GM18502 (cell line): ENCODE data around the gene DPY19L3.
"Not testable (repeated sequence)": the region's sequence is repeated elsewhere in the genome, so short reads cannot be mapped to it uniquely, and the experiment has no call there.

Experiments
- ATAC-seq: cut with Tn5 transposase; IDR thresholded peaks from one replicate; pipeline ENCODE4 v1.9.1; 2021; ENCODE audit warnings: mild to moderate bottlenecking; ENCODE audit not compliant: unreplicated experiment, poor library complexity

DPY19L3 gene

DNA sequence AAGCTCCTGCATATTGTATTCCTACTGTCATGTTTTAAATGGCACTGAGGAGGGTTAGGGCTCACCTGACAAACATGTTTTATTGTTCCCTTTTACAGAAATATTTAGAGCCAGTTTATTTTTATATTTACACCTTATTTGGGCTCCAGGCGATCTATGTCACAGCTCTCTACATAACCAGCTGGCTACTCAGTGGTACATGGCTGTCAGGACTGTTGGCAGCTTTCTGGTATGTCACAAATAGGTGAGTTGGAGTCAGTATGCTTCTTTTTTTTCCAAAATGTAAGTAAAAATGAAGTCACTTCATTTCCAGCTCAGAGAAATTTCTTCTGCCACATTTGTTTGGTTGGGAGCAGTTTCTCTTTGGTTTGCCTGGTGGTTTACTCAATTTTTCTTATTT is 31.5 kb downstream of the DPY19L3 start:
- ATAC-seq, result no peak

DNA sequence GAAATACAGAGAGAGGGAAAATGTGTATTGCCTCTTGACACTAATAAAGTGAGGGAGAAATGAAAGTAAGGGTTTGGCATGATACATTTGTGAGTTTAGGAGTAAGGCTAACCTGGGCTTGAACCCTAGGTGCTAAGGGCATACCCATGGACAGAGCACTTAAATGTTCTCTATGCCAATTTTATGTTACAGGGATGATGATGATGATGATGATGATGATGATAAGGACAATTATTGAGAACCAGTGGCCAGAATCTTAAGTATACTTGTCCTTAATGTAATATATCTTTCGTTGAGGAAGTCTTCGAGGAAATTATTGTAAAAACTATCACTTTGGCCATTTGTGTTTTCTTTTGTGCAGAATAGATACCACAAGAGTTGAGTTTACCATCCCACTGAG is 33.2 kb downstream of the DPY19L3 start:
- no peak for ATAC-seq

DNA sequence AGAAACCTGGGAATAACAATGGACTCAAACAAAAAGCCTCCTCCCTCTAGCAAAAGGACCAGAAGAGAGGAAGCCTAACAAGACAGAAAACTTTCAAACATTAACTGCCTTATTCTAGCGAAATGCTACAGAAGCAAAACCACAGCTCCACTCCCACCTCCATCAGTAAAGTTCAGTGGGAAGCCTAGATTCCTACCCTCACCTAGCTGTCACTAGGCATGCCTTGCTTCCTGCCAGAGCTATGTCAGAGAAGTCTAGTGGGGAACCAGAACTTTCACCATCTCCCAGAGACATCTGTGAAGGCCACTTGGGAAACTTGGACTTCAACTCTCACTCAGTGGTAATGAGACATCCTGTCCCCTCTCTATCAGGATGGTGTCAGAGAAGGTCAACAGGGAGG is 37.1 kb downstream of the DPY19L3 start:
- no peak for ATAC-seq

DNA sequence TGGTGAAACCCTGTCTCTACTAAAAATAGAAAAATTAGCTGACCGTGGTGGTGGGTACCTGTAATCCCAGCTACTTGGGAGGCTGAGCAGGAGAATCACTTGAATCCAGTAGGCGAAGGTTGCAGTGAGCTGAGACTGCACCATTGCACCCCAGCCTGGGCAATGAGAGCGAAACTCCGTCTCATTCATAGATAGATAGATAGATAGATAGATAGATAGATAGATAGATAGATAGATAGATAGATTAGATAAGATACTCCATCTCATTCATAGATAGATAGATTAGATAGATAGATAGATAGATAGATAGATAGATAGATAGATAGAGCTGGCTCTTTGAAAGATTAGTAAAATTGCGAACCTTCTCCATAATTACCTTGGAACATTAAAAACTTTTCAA is 42.0 kb downstream of the DPY19L3 start:
- ATAC-seq, result not testable (repeated sequence)

DNA sequence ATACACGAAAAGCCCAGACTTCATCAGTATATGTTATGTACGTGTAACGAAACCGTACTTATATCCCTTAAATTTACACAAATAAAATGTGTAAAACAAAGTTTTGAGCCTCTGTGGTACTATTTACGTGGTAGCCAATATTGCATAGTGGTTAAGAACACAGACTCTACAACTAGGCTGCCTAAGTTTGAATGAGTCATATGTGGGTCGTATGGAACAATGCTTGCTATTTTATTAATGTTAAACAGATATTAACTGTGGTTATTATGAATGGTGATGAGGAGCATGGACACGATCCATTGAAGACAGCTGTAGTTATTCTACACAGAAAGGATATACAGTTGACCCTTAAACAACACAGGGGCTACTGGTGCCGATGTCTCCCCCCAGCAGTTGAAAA is 42.5 kb downstream of the DPY19L3 start:
- no peak for ATAC-seq

DNA sequence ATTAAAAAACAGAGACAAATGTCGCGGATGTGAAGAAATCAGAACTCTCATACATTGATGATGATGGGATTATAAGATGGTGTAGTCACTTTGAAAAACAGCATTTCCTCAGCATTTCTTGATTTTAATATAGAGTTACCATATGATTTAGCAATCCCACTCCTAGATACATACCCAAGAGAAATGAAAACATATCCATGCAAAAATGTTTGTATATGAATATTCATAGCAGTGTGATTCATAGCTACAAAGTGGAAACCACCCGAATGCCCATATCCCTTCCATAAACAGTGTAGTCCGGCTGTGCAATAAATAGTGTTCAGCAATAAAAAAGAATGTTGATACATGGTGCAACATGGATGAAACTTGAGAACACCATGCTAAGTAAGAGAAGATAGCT is 44.6 kb downstream of the DPY19L3 start:
- no peak for ATAC-seq

DNA sequence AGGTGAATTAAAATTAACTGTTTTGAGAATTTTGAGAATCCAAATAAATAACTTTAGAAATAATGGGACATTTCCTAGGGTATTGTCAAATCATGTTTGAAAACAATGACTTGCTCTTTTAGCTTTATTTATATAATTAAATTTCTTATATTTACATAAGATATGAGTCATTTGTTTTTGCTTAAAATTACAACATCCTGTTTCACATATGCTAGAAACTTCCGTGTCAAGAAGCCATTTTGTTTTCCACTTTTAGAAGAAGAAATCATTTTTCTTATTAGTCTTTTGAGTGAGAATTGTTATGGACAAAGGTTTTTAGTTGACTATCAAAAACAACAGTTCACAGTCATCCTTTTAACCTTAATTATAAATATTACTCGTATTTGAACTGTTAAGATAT is 48.2 kb downstream of the DPY19L3 start:
- ATAC-seq, result no peak

DNA sequence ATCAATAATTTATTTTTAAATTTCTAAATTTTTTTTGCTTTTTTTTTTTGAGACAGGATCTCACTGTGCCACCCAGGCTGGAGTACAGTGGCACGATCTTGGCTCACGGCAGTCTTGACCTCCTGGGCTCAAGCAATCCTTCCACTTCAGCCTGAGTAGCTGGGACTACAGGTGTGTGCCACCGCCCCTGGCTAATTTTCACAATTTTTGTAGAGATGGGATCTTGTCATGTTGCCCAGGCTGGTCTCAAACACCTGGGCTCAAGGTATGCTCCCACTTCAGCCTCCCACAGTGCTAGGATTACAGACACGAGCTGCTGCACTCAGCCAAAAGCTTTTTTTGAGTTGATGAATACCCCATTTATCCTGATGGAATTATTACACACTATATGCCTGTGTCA is 50.8 kb downstream of the DPY19L3 start:
- ATAC-seq, result no peak

DNA sequence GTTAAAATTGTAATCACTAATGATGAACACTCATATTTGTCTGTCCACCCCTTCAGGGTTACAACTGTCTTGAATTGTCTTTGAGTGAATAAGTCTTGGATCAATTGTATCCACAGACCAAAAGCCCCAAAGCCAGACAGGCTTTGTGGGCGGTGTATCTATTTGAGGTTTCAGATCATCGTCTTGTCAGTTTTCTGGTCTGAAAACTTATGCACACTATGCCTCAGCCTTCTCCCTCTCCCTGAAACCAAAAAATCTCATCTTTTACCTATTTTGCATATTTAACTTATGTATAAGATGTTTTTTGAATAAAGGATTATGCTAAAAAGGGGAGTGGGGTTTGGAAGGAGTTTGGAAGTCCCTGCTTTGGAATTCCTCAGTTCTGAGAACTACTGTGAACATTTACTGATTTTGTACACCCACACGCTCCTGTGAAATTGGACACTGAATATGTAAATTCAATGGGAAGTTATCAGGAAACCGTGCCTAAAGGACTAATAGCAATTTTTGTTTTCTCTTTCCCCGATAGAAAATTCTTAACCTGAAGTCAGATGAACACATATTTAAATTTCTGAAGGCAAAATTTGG is 52.1 kb downstream of the DPY19L3 start:
- ATAC-seq, result no peak

DNA sequence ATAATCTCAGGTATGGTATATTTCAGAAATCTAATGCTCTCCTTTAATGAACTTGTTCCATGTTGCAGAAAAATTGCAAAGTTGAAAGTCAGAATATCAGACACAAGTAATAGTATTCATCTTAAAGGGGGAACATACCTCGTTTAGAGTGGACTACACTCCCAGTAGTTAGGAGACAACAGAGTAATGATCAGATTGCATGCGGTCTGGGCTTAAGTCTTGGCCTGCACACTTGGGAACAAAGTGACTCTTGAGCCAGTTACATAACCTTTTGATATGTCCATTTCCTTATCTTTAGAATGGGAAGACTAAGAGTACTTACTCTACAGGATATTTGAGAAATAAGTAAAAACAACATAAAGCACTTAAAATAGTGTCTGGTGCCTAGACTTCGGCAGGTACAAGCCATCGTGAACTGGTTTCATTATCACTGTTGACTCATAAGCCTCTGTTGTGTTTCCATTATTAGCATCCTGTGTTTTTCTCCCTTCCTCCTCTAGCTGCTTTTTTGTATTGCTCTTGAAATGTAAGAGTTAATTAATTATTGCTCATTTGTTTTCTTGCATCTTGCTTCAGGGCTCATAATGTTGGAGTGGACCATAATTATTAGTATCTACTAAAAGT is 53.0 kb downstream of the DPY19L3 start:
- ATAC-seq, result peak; percentile 92

DNA sequence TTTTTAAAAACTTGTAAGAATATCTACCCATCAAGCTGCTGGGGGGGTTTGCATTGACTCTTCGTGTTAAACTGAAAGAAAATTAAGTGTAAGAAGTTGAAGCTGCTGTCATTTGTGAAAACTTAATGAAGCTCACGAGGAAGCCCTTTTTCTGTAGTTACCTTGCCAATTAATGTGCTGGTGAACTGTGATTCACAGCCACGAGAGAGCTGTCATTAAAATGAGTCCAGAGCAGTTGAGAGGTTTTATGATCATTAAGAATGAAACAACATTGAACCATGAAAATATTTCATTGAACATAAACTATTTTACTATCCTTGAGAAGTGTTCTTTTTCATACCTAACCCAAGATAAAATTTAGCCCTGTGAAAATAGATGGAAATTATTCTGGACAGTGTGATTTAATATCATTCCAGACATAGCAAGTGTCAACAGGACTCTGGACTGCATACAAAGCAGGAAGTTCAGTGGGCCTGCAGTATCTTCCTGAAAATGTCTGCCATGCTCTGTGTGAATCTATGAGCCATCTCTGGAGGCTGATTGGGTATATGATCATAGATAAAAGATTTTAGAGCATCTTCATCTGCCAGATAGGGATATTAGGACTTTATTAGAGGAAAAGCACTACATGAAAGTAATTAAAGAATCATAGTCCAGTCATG is 53.8 kb downstream of the DPY19L3 start:
- no peak for ATAC-seq

DNA sequence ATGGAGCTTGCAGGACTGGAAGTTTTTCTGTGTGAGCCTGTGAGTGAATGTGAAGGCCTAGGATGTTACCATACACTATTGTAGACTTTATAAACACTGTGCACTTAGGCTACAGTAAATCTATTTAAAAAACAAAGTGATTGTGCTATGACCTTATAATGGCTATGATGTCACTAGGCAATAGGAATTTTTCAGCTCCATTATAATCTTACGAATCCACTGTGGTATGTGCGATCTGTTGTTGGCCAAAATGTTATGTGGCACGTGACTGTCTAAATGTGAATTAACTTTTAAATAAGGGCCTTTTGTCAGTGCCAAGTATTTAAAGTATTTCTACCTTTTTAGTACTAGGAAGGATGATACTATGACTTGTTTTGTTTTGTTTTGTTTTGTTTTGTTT is 54.9 kb downstream of the DPY19L3 start:
- ATAC-seq, result no peak

DNA sequence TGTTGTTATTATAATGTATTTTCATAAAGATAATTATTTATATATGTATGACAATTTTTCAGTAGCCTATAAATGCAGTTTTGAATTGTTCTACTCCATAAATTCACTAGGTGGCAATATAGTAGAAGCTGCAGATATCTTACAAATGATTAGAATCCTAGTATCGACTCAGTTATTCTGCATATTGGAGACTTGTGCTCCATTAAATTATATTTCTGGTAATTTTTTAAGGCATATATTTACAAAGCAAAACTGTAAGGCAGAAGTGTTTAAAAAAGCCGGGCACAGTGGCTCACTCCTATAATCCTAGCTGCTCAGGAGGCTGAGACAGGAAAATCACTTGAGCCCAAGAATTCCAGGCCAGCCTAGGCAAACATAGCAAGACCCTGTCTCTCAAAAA is 58.7 kb downstream of the DPY19L3 start:
- ATAC-seq, result no peak

DNA sequence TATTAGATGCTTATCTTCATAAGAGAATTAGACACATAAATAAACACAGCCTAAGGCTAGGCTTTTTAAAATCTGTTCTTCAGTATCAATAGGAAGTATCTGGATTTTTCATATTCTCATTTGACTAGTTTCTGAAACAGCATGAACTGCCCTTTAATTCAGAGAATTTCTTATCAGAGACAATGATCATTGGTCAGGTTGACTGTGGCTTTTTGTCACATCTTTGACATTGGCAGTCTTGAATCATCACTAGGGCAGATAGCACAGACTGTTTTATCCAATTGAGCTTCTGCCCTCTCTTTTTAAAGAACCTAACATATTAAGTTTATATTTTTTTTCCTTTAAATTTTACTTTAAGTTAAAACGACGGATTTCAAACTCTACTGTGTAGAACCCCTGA is 59.6 kb downstream of the DPY19L3 start:
- ATAC-seq, result no peak

DNA sequence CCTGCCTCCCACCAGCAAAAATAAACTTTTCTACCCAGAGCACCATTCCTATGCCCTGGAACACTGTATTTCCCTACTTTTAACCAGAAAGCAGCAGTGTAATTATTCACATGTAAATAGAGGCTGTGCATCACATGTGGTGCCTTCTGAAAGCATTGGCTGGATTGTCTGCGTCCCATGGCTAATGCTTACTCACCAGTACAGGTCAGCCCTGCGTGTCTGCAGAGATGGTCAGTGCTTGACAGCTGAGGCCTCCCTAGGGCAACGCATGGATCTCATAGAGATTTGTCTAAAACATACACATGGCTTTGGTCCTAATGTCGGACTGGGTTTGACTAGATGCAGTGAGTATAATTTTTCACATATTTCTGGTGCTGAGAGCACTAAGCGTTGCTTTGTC is 64.2 kb downstream of the DPY19L3 start:
- ATAC-seq, result no peak

DNA sequence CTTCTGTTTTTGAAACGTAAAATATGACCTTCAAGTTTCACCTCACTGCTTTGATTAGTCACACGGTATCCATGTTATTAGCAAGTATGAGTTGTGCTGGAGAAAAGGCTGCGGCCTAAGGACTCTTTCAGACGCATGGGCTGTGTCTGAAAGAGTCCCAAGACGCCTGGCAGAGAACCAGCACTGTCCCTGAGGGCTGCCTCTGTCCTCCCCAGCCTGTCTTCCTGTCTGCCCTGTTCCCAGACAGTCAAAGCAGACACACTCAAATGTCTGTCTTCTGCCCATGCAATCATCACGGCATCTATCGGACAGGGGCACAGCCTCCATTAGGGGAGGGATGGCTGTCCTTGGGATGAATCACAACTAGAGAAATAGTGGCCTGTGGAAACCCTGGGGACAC is 65.5 kb downstream of the DPY19L3 start:
- no peak for ATAC-seq

DNA sequence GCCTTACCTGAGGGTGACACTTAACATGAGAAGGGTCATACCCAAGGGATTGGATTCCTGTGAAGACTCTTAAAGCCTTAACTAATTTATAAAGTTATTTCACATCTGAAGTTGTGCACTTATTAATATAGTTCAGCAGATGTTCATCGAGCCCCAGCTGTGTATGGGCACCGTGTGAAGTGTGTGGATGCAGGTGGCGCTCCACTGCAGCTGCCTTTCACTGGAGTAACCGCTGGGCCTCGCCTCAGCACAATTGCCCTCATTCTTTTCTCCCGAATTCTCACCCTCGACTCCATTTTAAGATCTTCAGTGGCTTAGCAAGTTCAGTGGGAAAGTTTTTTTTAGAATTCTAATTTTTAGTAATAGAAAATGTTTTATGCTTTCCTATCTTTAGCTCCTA is 66.2 kb downstream of the DPY19L3 start:
- no peak for ATAC-seq

DNA sequence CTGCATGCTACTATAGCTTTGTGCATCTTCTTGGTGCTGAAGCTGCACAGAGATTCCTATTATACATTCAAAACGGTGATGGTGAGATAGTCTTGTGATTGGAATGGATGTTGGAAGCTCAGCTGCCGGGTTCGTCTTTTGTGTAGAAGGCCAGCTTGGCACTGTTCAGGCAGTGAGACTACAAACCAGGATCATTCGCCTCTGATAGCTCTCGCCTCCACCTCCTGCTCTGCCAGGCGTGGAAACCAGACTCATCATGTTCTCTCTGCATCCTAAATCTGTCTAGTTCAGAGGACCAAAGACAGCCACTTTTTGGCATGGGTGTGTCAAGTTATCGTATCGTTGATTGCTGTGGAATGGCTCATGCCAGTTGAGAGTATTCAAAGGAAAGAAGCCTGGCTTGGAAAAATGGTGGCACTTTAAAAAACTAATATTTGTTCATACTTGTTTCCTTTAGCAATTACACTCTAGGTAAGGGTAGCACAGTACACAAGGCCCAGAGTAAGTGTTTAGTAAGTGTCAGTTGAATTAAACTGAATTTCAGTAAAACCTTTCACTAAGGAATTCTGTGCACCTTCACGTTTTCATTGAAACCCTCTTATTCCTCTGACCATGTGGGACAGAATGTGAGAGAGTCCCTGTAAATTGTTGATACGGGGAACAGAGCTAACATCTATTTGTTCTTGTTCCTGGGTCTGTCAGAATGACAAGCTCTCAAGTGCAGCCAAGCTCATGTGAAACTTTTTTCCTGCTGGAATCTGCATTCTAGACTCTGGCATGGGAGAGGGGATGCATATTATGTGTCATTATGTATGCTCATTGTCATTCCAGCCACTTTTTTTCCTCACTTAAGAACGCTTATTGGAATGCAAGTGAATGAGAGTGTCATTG is 69.8 kb downstream of the DPY19L3 start:
- ATAC-seq, result no peak

DNA sequence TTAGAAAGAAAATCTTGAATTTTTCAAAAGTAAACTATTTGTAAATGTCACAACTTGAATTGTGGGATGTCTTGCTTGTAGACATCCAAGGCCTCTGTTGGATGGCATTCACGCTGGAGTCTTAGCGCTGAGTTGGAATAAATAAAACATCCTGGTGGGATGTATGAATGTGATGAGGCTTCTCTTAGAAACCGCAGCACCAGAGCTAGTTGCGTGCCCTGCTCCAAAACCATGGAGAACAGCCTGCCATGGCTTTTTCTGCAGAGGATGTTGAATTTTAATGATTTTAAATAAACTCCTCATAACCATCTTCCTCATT is 70.4 kb downstream of the DPY19L3 start:
- ATAC-seq, result no peak

DNA sequence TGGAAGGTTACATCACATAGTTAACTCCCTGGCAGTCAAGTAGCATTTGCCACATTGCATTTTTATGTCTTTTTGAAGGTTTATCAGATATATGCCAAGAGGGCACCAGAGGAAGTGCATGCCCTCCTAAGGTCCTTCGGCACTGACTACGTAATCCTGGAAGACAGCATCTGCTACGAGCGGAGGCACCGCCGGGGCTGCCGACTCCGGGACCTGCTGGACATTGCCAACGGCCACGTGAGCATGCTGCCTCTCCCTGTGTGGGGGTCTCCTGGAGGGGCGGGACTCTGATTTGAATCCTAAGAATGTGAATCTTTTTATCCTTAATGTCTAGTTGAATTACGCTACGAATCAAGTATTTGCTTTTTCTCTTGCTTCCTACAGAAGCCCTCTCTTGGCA is 74.8 kb downstream of the DPY19L3 start:
- no peak for ATAC-seq

DNA sequence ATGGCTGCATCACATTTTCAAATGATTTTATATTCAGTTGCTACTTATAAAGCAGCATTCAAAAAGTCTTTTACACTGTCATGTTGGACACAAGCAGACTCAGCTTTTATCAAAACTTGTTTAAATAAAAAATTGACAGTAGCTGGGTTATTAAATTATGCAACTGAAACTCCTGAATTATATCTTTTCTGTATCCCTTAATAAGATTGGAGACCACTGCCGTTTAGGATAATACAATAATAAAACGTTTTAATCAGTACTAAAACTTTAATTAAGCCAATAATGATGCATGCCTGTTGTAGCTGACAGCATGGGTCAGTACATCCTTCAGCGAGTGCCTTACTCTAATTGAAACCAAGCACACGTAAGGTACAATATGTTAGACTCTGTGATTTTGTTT is 78.0 kb downstream of the DPY19L3 start:
- no peak for ATAC-seq
